GM18951 (cell line): ENCODE results near the gene GATAD2B.

Experiments
- POLR2A ChIP-seq: IDR thresholded peaks from 4 replicates; pipeline ENCODE4 v1.6.1; 2011; ENCODE audit warnings: mild to moderate bottlenecking; ENCODE audit not compliant: insufficient read length, insufficient read depth; ENCODE audit errors: extremely low read depth
- in situ Hi-C: fragments of 300-500 bp; cut with MboI; formaldehyde crosslinking; loops from one replicate; pipeline ENCODE4 v1.12.0; 2022; ENCODE audit warnings: low sequenced_read_pairs, mixed read lengths, inconsistent platforms; ENCODE audit not compliant: unreplicated experiment

The GATAD2B gene

GRCh38 chr1:153795934-153796785, 126.6 kb downstream of the GATAD2B start:
- no peak for TF ChIP-seq POLR2A
- in situ Hi-C loops: loop anchor here (10.0 kb wide), 1 partner anchor 189 kb away; the partner anchor contains the start of gene RAB13

GRCh38 chr1:153795330-153795837, 127.4 kb downstream of the GATAD2B start:
- in situ Hi-C loops: loop anchor here (10.0 kb wide), 1 partner anchor 189 kb away; the partner anchor contains the start of gene RAB13
- TF ChIP-seq POLR2A: no peak

GRCh38 chr1:153794624-153795329, 128.0 kb downstream of the GATAD2B start:
- in situ Hi-C loops: loop anchor here (10.0 kb wide), 1 partner anchor 190 kb away; the partner anchor contains the start of gene RAB13
- no peak for TF ChIP-seq POLR2A

- TF ChIP-seq POLR2A: no peak
- in situ Hi-C loops: loop anchor here (10.0 kb wide), 1 partner anchor 191 kb away; the partner anchor contains the start of gene RAB13
Observed at GRCh38 chr1:153793973-153794615, 128.7 kb downstream of the GATAD2B start.

- TF ChIP-seq POLR2A: no peak
- in situ Hi-C loops: loop anchor here (10.0 kb wide), 1 partner anchor 191 kb away; the partner anchor contains the start of gene RAB13
Observed at GRCh38 chr1:153793261-153793972, 129.4 kb downstream of the GATAD2B start.

- no peak for TF ChIP-seq POLR2A
- in situ Hi-C loops: loop anchor here (10.0 kb wide), 1 partner anchor 192 kb away; the partner anchor contains the start of gene RAB13
Observed at GRCh38 chr1:153792631-153793041, 130.1 kb downstream of the GATAD2B start.

- TF ChIP-seq POLR2A: no peak
- in situ Hi-C loops: loop anchor here (10.0 kb wide), 1 partner anchor 193 kb away; the partner anchor contains the start of gene RAB13
Observed at GRCh38 chr1:153791648-153792253, 131.0 kb downstream of the GATAD2B start.

GRCh38 chr1:153790966-153791647, 131.7 kb downstream of the GATAD2B start:
- in situ Hi-C loops: loop anchor here (10.0 kb wide), 1 partner anchor 194 kb away; the partner anchor contains the start of gene RAB13
- no peak for TF ChIP-seq POLR2A

GRCh38 chr1:153790313-153790965, 132.3 kb downstream of the GATAD2B start:
- TF ChIP-seq POLR2A: no peak
- in situ Hi-C loops: loop anchor here (10.0 kb wide), 1 partner anchor 194 kb away; the partner anchor contains the start of gene RAB13

- TF ChIP-seq POLR2A: peak; percentile 33
- in situ Hi-C loops: loop anchor here (10.0 kb wide), 1 partner anchor 195 kb away; the partner anchor contains the start of gene RAB13
Observed at GRCh38 chr1:153789478-153790034, 133.2 kb downstream of the GATAD2B start.
